ENCODE measurements around the gene PLLP. TPM values are rescaled to one million over a fixed set of nuclear protein-coding genes. Genes with fewer than 3 reads are reported as not detected.

Gene PLLP
- total RNA-seq, 2 donors from 2014 or later, result 28.6 to 52.5 TPM

- H3K36me3 ChIP-seq, result no peaks in the 10 kb centered on the region
- 14% methylated on average over 16 of the region's 16 CpGs for WGBS
- intact Hi-C loops (cut with DNase I), result no loop called here
- H3K4me3 ChIP-seq, result no peak overlapping the region
- DNase-seq (ENCODE audit: low spot score), result peak; percentile 93
- TF ChIP-seq POLR2AphosphoS5 (IDR thresholded peaks at IDR 0.05) (peak; percentile 71), POLR2A (IDR thresholded peaks at IDR 0.05) (no peak), CTCF (IDR thresholded peaks at IDR 0.05) (no peak)
- no peaks in the 10 kb centered on the region for H3K27me3 ChIP-seq (replicated peaks; ENCODE audit: insufficient read depth)
- no peaks in the 10 kb centered on the region for H3K9me3 ChIP-seq
- peaks cover 9% of the 10 kb centered on the region for H3K4me1 ChIP-seq (replicated peaks)
- H3K27ac ChIP-seq, result peak overlapping the region; percentile 76 to 79
Measured at GRCh38 chr16:57265850-57266530, 18.5 kb downstream of the PLLP start.

- peak overlapping the region; percentile 76 to 79 for H3K27ac ChIP-seq
- peaks cover 9% of the 10 kb centered on the region for H3K4me1 ChIP-seq (replicated peaks)
- 53% methylated on average over 11 of the region's 11 CpGs for WGBS
Measured at GRCh38 chr16:57264950-57265371, 19.5 kb downstream of the PLLP start.

GRCh38 chr16:57264381-57264780, 20.1 kb downstream of the PLLP start:
- Histone ChIP-seq H3K27me3 (replicated peaks; ENCODE audit: insufficient read depth) (no peaks in the 10 kb centered on the region), H3K27ac (peak overlapping the region; percentile 76 to 79), H3K4me3 (no peak overlapping the region), H3K36me3 (no peaks in the 10 kb centered on the region), H3K4me1 (replicated peaks) (peaks cover 9% of the 10 kb centered on the region), H3K9me3 (no peaks in the 10 kb centered on the region)
- no peak for TF ChIP-seq POLR2AphosphoS5 (IDR thresholded peaks at IDR 0.05)
- no peak for TF ChIP-seq POLR2A (IDR thresholded peaks at IDR 0.05)
- no peak for TF ChIP-seq CTCF (IDR thresholded peaks at IDR 0.05)
- no peak for DNase-seq (ENCODE audit: low spot score)
- WGBS, result 88% methylated on average over 8 of the region's 8 CpGs
- intact Hi-C loops (cut with DNase I), result no loop called here

More at GRCh38 chr16:57264950-57265371, 19.5 kb downstream of the PLLP start:
- no peaks in the 10 kb centered on the region for H3K36me3 ChIP-seq
- no peak for TF ChIP-seq POLR2A (IDR thresholded peaks at IDR 0.05)
- TF ChIP-seq CTCF (IDR thresholded peaks at IDR 0.05), result peak in 1 of 4 experiments; percentile 10
- peak; percentile 74 for TF ChIP-seq POLR2AphosphoS5 (IDR thresholded peaks at IDR 0.05)
- DNase-seq (ENCODE audit: low spot score), result peak; percentile 77
- no peaks in the 10 kb centered on the region for H3K27me3 ChIP-seq (replicated peaks; ENCODE audit: insufficient read depth)
- intact Hi-C loops (cut with DNase I), result no loop called here
- no peaks in the 10 kb centered on the region for H3K9me3 ChIP-seq
- no peak overlapping the region for H3K4me3 ChIP-seq

- no peaks in the 10 kb centered on the region for H3K9me3 ChIP-seq
- peak overlapping the region; percentile 1 to 76 for H3K27ac ChIP-seq
- peaks cover 9% of the 10 kb centered on the region for H3K4me1 ChIP-seq (replicated peaks)
Measured at GRCh38 chr16:57263541-57264351, 20.7 kb downstream of the PLLP start.

More at GRCh38 chr16:57263541-57264351, 20.7 kb downstream of the PLLP start:
- Histone ChIP-seq H3K36me3 (no peaks in the 10 kb centered on the region), H3K4me3 (no peak overlapping the region), H3K27me3 (replicated peaks; ENCODE audit: insufficient read depth) (no peaks in the 10 kb centered on the region)
- intact Hi-C loops (cut with DNase I), result no loop called here
- WGBS, result 73% methylated on average over 14 of the region's 18 CpGs
- no peak for TF ChIP-seq POLR2AphosphoS5 (IDR thresholded peaks at IDR 0.05)
- no peak for TF ChIP-seq CTCF (IDR thresholded peaks at IDR 0.05)
- TF ChIP-seq POLR2A (IDR thresholded peaks at IDR 0.05), result no peak
- DNase-seq (ENCODE audit: low spot score), result no peak

Data from prostate gland (tissue), 2 donors.